Activated naive CD8-positive, alpha-beta T cell (primary cell): ENCODE measurements around the gene ACO1.
"Not testable (repeated sequence)": the region's sequence is repeated elsewhere in the genome, so short reads cannot be mapped to it uniquely, and the experiment has no call there.

Experiments used
- H3K27ac Mint-ChIP-seq: one replicate; pipeline ENCODE4 v1.8.0; 2021; ENCODE audit warnings: mixed read lengths
- H3K27me3 Mint-ChIP-seq: one replicate; pipeline ENCODE4 v1.8.0; 2021; ENCODE audit warnings: mixed read lengths
- H3K36me3 Mint-ChIP-seq: one replicate; pipeline ENCODE4 v1.8.0; 2021; ENCODE audit warnings: mixed read lengths
- H3K4me1 Mint-ChIP-seq: one replicate; pipeline ENCODE4 v1.8.0; 2021; ENCODE audit warnings: low read depth, mixed read lengths
- H3K4me3 Mint-ChIP-seq: one replicate; pipeline ENCODE4 v1.8.0; 2021; ENCODE audit warnings: mild to moderate bottlenecking, mixed read lengths
- H3K9me3 Mint-ChIP-seq: one replicate; pipeline ENCODE4 v1.8.0; 2021; ENCODE audit warnings: low read depth, mixed read lengths

Gene ACO1

GRCh38 chr9:32384364-32385151, at the start of gene ACO1:
Gene ACO1 (plus strand): TSS chr9:32384643. CDS start chr9:32405507, 20,864 bp downstream.
- Mint-ChIP-seq H3K9me3 (no peaks in the 10 kb centered on the region), H3K36me3 (peaks cover 2% of the 10 kb centered on the region), H3K4me1 (peaks cover 21% of the 10 kb centered on the region), H3K27ac (peak within 1 kb of the TSS; percentile 61), H3K27me3 (peaks cover 9% of the 10 kb centered on the region), H3K4me3 (peak within 1 kb of the TSS; percentile 88)

GRCh38 chr9:32334916-32335895, 49.2 kb upstream of the ACO1 start:
- H3K27ac Mint-ChIP-seq = no peak overlapping the region
- H3K4me3 Mint-ChIP-seq = no peak overlapping the region
- no peaks in the 10 kb centered on the region for H3K9me3 Mint-ChIP-seq
- H3K27me3 Mint-ChIP-seq = no peaks in the 10 kb centered on the region
- no peaks in the 10 kb centered on the region for H3K36me3 Mint-ChIP-seq
- no peaks in the 10 kb centered on the region for H3K4me1 Mint-ChIP-seq

GRCh38 chr9:32339424-32339823, 45.0 kb upstream of the ACO1 start:
- no peaks in the 10 kb centered on the region for H3K9me3 Mint-ChIP-seq
- no peaks in the 10 kb centered on the region for H3K36me3 Mint-ChIP-seq
- peaks cover 5% of the 10 kb centered on the region for H3K4me1 Mint-ChIP-seq
- H3K27ac Mint-ChIP-seq = no peak overlapping the region
- no peaks in the 10 kb centered on the region for H3K27me3 Mint-ChIP-seq
- H3K4me3 Mint-ChIP-seq = no peak overlapping the region

GRCh38 chr9:32340361-32340760, 44.1 kb upstream of the ACO1 start:
- no peaks in the 10 kb centered on the region for H3K27me3 Mint-ChIP-seq
- H3K4me1 Mint-ChIP-seq = peaks cover 5% of the 10 kb centered on the region
- H3K36me3 Mint-ChIP-seq = no peaks in the 10 kb centered on the region
- H3K9me3 Mint-ChIP-seq = no peaks in the 10 kb centered on the region
- H3K4me3 Mint-ChIP-seq = no peak overlapping the region
- no peak overlapping the region for H3K27ac Mint-ChIP-seq

- no peaks in the 10 kb centered on the region for H3K36me3 Mint-ChIP-seq
- H3K27me3 Mint-ChIP-seq = no peaks in the 10 kb centered on the region
- no peaks in the 10 kb centered on the region for H3K9me3 Mint-ChIP-seq
- no peak overlapping the region for H3K4me3 Mint-ChIP-seq
- no peak overlapping the region for H3K27ac Mint-ChIP-seq
- H3K4me1 Mint-ChIP-seq = peaks cover 5% of the 10 kb centered on the region
Observed at GRCh38 chr9:32344551-32345182, 39.8 kb upstream of the ACO1 start.

GRCh38 chr9:32345243-32345642, 39.2 kb upstream of the ACO1 start:
- Mint-ChIP-seq H3K27ac (no peak overlapping the region), H3K9me3 (no peaks in the 10 kb centered on the region), H3K36me3 (no peaks in the 10 kb centered on the region), H3K4me3 (no peak overlapping the region), H3K4me1 (peaks cover 5% of the 10 kb centered on the region), H3K27me3 (no peaks in the 10 kb centered on the region)

GRCh38 chr9:32347571-32347970, 36.9 kb upstream of the ACO1 start:
- Mint-ChIP-seq H3K4me1 (peaks cover 5% of the 10 kb centered on the region), H3K36me3 (no peaks in the 10 kb centered on the region), H3K27me3 (no peaks in the 10 kb centered on the region), H3K4me3 (no peak overlapping the region), H3K9me3 (no peaks in the 10 kb centered on the region), H3K27ac (no peak overlapping the region)

GRCh38 chr9:32348106-32348695, 36.2 kb upstream of the ACO1 start:
- H3K4me3 Mint-ChIP-seq = no peak overlapping the region
- no peaks in the 10 kb centered on the region for H3K36me3 Mint-ChIP-seq
- H3K27ac Mint-ChIP-seq = no peak overlapping the region
- H3K27me3 Mint-ChIP-seq = no peaks in the 10 kb centered on the region
- peaks cover 5% of the 10 kb centered on the region for H3K4me1 Mint-ChIP-seq
- H3K9me3 Mint-ChIP-seq = no peaks in the 10 kb centered on the region

GRCh38 chr9:32349013-32349412, 35.4 kb upstream of the ACO1 start:
- Mint-ChIP-seq H3K27me3 (no peaks in the 10 kb centered on the region), H3K4me1 (peaks cover 2% of the 10 kb centered on the region), H3K27ac (no peak overlapping the region), H3K36me3 (no peaks in the 10 kb centered on the region), H3K4me3 (no peak overlapping the region), H3K9me3 (no peaks in the 10 kb centered on the region)

GRCh38 chr9:32350682-32351081, 33.8 kb upstream of the ACO1 start:
- no peaks in the 10 kb centered on the region for H3K36me3 Mint-ChIP-seq
- H3K27me3 Mint-ChIP-seq = no peaks in the 10 kb centered on the region
- no peak overlapping the region for H3K27ac Mint-ChIP-seq
- H3K9me3 Mint-ChIP-seq = no peaks in the 10 kb centered on the region
- no peak overlapping the region for H3K4me3 Mint-ChIP-seq
- no peaks in the 10 kb centered on the region for H3K4me1 Mint-ChIP-seq

GRCh38 chr9:32351845-32352244, 32.6 kb upstream of the ACO1 start:
- no peak overlapping the region for H3K27ac Mint-ChIP-seq
- H3K4me1 Mint-ChIP-seq = no peaks in the 10 kb centered on the region
- H3K36me3 Mint-ChIP-seq = no peaks in the 10 kb centered on the region
- no peaks in the 10 kb centered on the region for H3K27me3 Mint-ChIP-seq
- H3K9me3 Mint-ChIP-seq = no peaks in the 10 kb centered on the region
- H3K4me3 Mint-ChIP-seq = no peak overlapping the region

- not testable (repeated sequence) for H3K27ac Mint-ChIP-seq, H3K36me3 Mint-ChIP-seq
Observed at GRCh38 chr9:32353476-32353875, 31.0 kb upstream of the ACO1 start.

GRCh38 chr9:32359452-32359851, 25.0 kb upstream of the ACO1 start:
- Mint-ChIP-seq H3K9me3 (no peaks in the 10 kb centered on the region), H3K27me3 (peaks cover 8% of the 10 kb centered on the region)

More at GRCh38 chr9:32353476-32353875, 31.0 kb upstream of the ACO1 start:
- H3K4me1 Mint-ChIP-seq, H3K9me3 Mint-ChIP-seq, H3K4me3 Mint-ChIP-seq, H3K27me3 Mint-ChIP-seq: not testable (repeated sequence)

GRCh38 chr9:32360983-32361673, 23.3 kb upstream of the ACO1 start:
- Mint-ChIP-seq H3K27ac (no peak overlapping the region), H3K4me1 (no peaks in the 10 kb centered on the region), H3K27me3 (peaks cover 8% of the 10 kb centered on the region), H3K36me3 (no peaks in the 10 kb centered on the region), H3K4me3 (no peak overlapping the region), H3K9me3 (no peaks in the 10 kb centered on the region)

More at GRCh38 chr9:32359452-32359851, 25.0 kb upstream of the ACO1 start:
- Mint-ChIP-seq H3K36me3 (no peaks in the 10 kb centered on the region), H3K27ac (no peak overlapping the region), H3K4me1 (no peaks in the 10 kb centered on the region), H3K4me3 (no peak overlapping the region)
